Stimulated activated CD8-positive, alpha-beta memory T cell treated with anti-CD3 and anti-CD28 coated beads, Interleukin-4, amount 100 ng/mL, for 24 hours (primary cell): ENCODE data around the gene ASPRV1.

ENCODE experiments used
- DNase-seq: peaks from one replicate; pipeline ENCODE4 v3.0.0-alpha.2; 2020; ENCODE audit warnings: low read depth

ASPRV1 gene

DNA sequence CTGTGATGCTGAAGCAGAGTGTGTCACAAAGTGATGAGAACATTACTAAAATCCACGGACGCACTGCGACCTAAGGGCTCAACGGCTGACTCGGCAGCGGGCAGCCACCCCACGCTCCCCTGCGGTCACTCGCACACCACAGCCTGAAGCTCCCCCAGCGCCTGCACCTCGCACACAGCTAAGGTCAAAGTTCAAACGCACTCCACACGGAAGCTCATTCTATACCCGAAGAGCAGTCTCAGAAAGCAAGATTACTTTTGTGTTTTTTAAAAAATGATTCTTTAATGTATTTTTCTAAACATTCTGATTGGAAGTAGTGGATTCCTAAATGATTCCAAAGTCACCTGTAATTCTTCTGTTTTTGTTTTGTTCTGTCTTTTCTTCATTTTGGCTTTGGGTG, 21.7 kb downstream of the ASPRV1 start:
- DNase-seq = no peak

DNA sequence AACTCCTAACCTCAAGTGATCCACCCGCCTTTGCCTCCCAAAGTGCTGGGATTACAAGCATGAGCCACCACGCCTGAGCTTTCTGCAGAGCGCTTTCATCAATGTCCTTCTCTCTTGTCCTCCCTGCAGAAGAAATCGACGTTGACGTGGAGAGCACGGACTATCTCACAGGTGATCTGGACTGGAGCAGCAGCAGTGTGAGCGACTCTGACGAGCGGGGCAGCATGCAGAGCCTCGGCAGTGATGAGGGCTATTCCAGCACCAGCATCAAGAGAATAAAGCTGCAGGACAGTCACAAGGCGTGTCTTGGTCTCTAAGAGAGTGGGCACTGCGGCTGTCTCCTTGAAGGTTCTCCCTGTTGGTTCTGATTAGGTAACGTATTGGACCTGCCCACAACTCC, 23.5 kb downstream of the ASPRV1 start:
- DNase-seq = no peak

GRCh38 chr2:69936906-69937305, 24.5 kb downstream of the ASPRV1 start:
- DNase-seq = no peak

DNA sequence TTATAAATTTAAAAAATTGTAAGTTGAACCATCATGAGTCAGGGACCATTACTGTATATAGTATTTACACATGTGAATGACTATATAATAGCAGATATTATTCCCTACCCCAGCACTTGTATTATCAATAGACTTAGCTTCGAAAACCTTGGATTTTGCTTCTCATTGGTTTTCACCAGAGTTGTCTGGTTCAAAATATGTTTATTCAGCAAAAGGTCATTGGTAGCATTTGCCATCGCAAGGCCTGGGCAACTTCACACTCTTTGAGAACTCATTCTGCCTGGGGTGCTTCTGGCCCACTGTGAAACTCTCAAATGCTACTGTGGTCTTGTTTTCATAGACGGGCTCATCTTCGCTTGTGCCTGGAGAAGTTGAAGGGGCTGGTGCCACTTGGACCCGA, 26.4 kb downstream of the ASPRV1 start:
- no peak for DNase-seq

DNA sequence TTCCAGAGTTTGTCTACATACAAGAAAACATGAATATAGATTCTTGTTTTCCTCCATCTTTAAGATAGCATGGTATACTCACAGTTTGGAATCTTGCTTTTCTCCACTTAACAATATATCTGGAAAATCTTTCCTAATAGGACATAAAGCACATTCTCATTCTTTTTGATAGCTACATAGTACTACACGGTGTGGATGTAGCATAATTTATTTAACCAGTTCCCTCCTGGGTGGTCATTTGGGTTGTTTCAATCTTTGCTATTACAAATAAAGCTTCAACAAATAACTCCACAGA, 26.9 kb downstream of the ASPRV1 start:
- no peak for DNase-seq

GRCh38 chr2:69933839-69934613, 27.4 kb downstream of the ASPRV1 start:
- DNase-seq = no peak

GRCh38 chr2:69933254-69933828, 28.1 kb downstream of the ASPRV1 start:
- DNase-seq = no peak

DNA sequence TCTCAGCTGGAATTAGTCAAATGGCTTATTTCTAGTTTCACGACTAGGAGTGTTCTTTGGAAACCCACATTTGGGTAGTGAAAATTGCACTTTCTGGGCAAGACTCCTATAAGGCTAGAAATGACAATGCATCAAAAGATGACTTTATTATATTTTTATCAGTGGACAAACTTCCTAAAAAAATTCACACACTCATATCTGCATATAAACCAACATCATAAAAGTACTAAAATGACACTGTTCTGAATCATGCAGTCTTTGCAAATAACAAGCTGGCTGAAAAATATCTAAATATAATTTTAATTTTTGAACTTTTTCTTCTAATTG, 28.9 kb downstream of the ASPRV1 start:
- DNase-seq = no peak

- no peak for DNase-seq
Measured at GRCh38 chr2:69931832-69932595, 29.4 kb downstream of the ASPRV1 start.

DNA sequence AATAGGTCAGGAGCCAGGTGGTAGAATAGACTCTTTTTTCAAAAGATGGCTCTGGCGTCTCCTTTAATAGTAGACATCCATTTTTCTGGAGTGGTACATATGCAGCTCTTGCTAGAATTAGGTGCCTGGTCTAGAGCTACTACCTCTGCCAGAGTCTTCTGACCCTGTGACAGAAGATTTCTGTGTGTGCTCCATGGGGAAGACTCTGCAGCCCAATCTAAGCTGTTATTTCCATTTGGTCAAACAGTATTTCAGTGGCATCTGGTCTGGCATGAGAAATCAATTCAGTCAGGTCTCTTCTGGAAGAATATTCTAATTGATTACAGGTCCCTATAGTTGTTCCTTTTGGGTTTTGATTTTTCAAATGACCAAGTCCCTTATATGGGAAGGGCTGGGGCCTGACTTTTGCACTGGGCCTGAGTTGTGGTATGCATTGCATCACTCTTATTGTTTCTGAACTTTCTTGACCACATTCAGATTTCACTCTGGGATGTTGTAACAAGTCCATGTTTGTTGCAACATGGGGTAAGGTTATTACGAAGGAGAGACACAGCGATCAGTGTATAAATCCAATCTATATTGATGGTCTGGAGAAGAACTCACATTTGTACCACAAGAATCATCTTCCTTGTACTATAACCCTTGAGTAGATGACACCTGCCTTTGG, 34.4 kb downstream of the ASPRV1 start:
- DNase-seq = no peak

DNA sequence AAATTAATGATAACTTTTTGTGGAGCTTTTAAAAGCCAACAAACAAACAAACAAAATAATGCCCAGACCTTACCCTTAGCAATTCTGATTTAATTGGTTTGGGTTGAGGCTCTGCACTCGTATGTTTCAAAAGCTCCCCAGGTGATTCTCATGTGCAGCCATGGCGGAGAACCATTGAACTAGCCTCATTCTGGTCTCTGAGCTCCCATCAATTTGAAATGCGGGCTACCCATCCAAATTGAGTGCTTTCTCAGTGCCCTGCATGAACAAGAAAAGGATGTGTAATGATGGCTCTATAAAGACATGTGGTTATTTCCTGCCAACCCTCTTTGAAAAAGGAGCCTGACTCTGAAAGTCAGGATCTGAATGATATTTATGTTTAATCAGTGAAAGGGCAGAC, 38.3 kb downstream of the ASPRV1 start:
- DNase-seq = no peak

GRCh38 chr2:69918401-69918800, 43.0 kb downstream of the ASPRV1 start:
- no peak for DNase-seq

DNA sequence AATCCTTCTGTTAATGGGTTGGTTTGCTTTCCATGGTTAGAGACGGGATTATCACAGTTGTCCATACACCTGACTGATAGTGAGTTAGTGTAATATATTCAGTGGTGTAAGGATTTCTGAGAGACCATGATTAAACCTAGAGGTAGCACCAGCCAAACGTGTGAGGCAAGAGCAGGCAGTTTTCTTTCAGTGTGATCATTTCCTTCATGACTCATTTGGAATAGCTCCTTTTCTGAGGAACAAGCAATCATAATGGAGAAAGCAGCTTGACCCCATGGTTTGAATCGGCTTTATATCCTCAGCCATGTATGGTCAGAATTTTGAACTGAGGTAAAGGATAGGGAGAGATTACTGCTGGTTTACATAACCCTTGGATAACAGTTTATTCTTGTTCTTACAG, 43.6 kb downstream of the ASPRV1 start:
- DNase-seq = no peak

- DNase-seq = no peak
Measured at GRCh38 chr2:69916106-69916505, 45.3 kb downstream of the ASPRV1 start.

- DNase-seq = peak; percentile 100
Measured at GRCh38 chr2:69914950-69915945, 46.2 kb downstream of the ASPRV1 start, which contains the start of gene MXD1. Gene MXD1, plus strand, starts transcription at chr2:69915109. Its CDS starts 222 bp downstream, at chr2:69915331.

GRCh38 chr2:69914164-69914949, 47.1 kb downstream of the ASPRV1 start:
- DNase-seq = no peak

GRCh38 chr2:69911985-69912563, 49.4 kb downstream of the ASPRV1 start:
- no peak for DNase-seq
